IMR-90 (cell line): ENCODE measurements around the gene GNMT. TPM values are rescaled to one million over a fixed set of nuclear protein-coding genes. Genes with fewer than 3 reads are reported as not detected.

ENCODE experiments used
- ATAC-seq: fragments of 200-7000 bp; cut with Tn5 transposase; 2 replicates; pipeline ENCODE4 v1.9.1; 2020; ENCODE audit warnings: low read depth, mild to moderate bottlenecking, moderate library complexity
- BruUV-seq: library from RNA; stranded (reverse); fragments of 400-500 nt; replicated peaks from 2 replicates; lab custom pipeline; 2021; lab: Mats Ljungman, UMichigan
- CTCF ChIA-PET: fragments of 300-600 bp; formaldehyde crosslinking; extraction: SDS; loops from one replicate; lab custom pipeline; 2021; ENCODE audit warnings: antibody characterized with exemption; lab: Yijun Ruan, JAX
- POLR2A ChIA-PET: fragments of 300-600 bp; sonication (Branson Sonifier 250); formaldehyde crosslinking; loops from one replicate; lab custom pipeline; 2022; ENCODE audit warnings: antibody characterized with exemption; ENCODE audit not compliant: unreplicated experiment; lab: Charles Lee
- DNase-seq: peaks from one replicate; pipeline ENCODE4 v3.0.0; 2013
- H2AFZ ChIP-seq: replicated peaks from 2 replicates; pipeline ENCODE3; 2013; ENCODE audit warnings: low read length, mild to moderate bottlenecking; ENCODE audit not compliant: poor library complexity
- H2AK5ac ChIP-seq: 2 replicates; pipeline ENCODE4 v1.6.1; 2013; ENCODE audit warnings: low read depth, low read length, inconsistent platforms
- H2AK9ac ChIP-seq: replicated peaks from 2 replicates; pipeline ENCODE3; 2013; ENCODE audit warnings: mild to moderate bottlenecking, low read depth, low read length, moderate library complexity; ENCODE audit not compliant: poor library complexity
- H2BK120ac ChIP-seq: 2 replicates; pipeline ENCODE4 v1.6.1; 2013; ENCODE audit warnings: low read depth, low read length, inconsistent platforms
- H2BK15ac ChIP-seq: 3 replicates; pipeline ENCODE4 v1.6.1; 2013; ENCODE audit warnings: low read depth, low read length, inconsistent platforms
- H2BK20ac ChIP-seq: 2 replicates; pipeline ENCODE4 v1.6.1; 2013; ENCODE audit warnings: low read depth, mild to moderate bottlenecking, inconsistent platforms, low read length, moderate library complexity
- H2BK5ac ChIP-seq: 2 replicates; pipeline ENCODE4 v1.6.1; 2013; ENCODE audit warnings: mild to moderate bottlenecking, low read depth, low read length, inconsistent platforms; ENCODE audit not compliant: poor library complexity, severe bottlenecking
- H3K14ac ChIP-seq: replicated peaks from 2 replicates; pipeline ENCODE4 v1.6.1; 2013; ENCODE audit warnings: low read depth, low read length, inconsistent platforms
- H3K18ac ChIP-seq: 2 replicates; pipeline ENCODE4 v1.6.1; 2013; ENCODE audit warnings: low read depth, low read length, control low read depth
- H3K23ac ChIP-seq: 2 replicates; pipeline ENCODE4 v1.6.1; 2013; ENCODE audit warnings: low read depth, low read length, inconsistent platforms
- H3K27ac ChIP-seq: 2 replicates; pipeline ENCODE4 v1.5.1; 2013; ENCODE audit warnings: mild to moderate bottlenecking, control low read depth, low read length; ENCODE audit not compliant: insufficient read depth
- H3K27me3 ChIP-seq: 2 replicates; pipeline ENCODE4 v1.6.1; 2013; ENCODE audit warnings: low read length; ENCODE audit not compliant: control insufficient read depth, insufficient read depth
- H3K36me3 ChIP-seq: 2 replicates; pipeline ENCODE4 v1.6.1; 2013; ENCODE audit warnings: low read length, mixed read lengths; ENCODE audit not compliant: control insufficient read depth, insufficient read depth
- H3K4ac ChIP-seq: 2 replicates; pipeline ENCODE4 v1.6.1; 2013; ENCODE audit warnings: low read depth, low read length, inconsistent platforms
- H3K4me1 ChIP-seq: 2 replicates; pipeline ENCODE4 v1.6.1; 2013; ENCODE audit warnings: low read length, mixed read lengths; ENCODE audit not compliant: control insufficient read depth, insufficient read depth
- H3K4me2 ChIP-seq: 2 replicates; pipeline ENCODE4 v1.6.1; 2013; ENCODE audit warnings: low read depth, mild to moderate bottlenecking, control low read depth, low read length, moderate library complexity
- H3K4me3 ChIP-seq: 2 replicates; pipeline ENCODE4 v1.5.1; 2013; ENCODE audit warnings: low read depth, mild to moderate bottlenecking, control low read depth, low read length, moderate library complexity; ENCODE audit not compliant: insufficient read depth
- H3K56ac ChIP-seq: 2 replicates; pipeline ENCODE4 v1.6.1; 2013; ENCODE audit warnings: low read length, inconsistent platforms; ENCODE audit not compliant: insufficient read depth; ENCODE audit errors: extremely low read depth
- H3K79me1 ChIP-seq, 2 experiments: 2 replicates each; pipeline ENCODE4 v1.6.1; 2013; ENCODE audit warnings: low read length in 2 of 2, inconsistent platforms in 1 of 2, low read depth in 1 of 2
- H3K9ac ChIP-seq: 2 replicates; pipeline ENCODE4 v1.6.1; 2013; ENCODE audit warnings: low read depth, low read length, control low read depth
- H3K9me1 ChIP-seq: 2 replicates; pipeline ENCODE4 v1.6.1; 2013; ENCODE audit warnings: low read length, inconsistent platforms; ENCODE audit not compliant: insufficient read depth
- H3K9me3 ChIP-seq: 2 replicates; pipeline ENCODE4 v1.6.1; 2013; ENCODE audit warnings: low read length; ENCODE audit not compliant: control insufficient read depth, insufficient read depth
- H4K20me1 ChIP-seq: 2 replicates; pipeline ENCODE4 v1.6.1; 2013; ENCODE audit warnings: low read length, inconsistent platforms; ENCODE audit not compliant: insufficient read depth
- H4K5ac ChIP-seq: 2 replicates; pipeline ENCODE4 v1.6.1; 2013; ENCODE audit warnings: mild to moderate bottlenecking, low read depth, low read length, control low read depth
- H4K8ac ChIP-seq, 2 experiments: 2 replicates each; pipeline ENCODE4 v1.6.1; 2013; ENCODE audit warnings: low read depth in 2 of 2, low read length in 2 of 2, control low read depth in 1 of 2, inconsistent platforms in 1 of 2
- H4K91ac ChIP-seq: 2 replicates; pipeline ENCODE4 v1.6.1; 2013; ENCODE audit warnings: low read depth, low read length, inconsistent platforms; ENCODE audit not compliant: insufficient read depth
- BHLHE40 ChIP-seq: fragments of 150-350 bp; IDR thresholded peaks from 2 replicates; pipeline ENCODE4 v1.6.1; 2016; ENCODE audit warnings: mild to moderate bottlenecking, low read depth, low read length
- CHD1 ChIP-seq: IDR thresholded peaks from 2 replicates; pipeline ENCODE4 v1.6.1; 2012; ENCODE audit warnings: low read depth, low read length, improper control_type of control experiment
- CTCF ChIP-seq: conservative IDR thresholded peaks from 2 replicates; pipeline ENCODE4 v1.5.1; 2012; ENCODE audit warnings: mild to moderate bottlenecking, low read depth, low read length, improper control_type of control experiment
- ELK1 ChIP-seq: fragments of 150-350 bp; IDR thresholded peaks from 2 replicates; pipeline ENCODE4 v1.6.1; 2016; ENCODE audit warnings: low read depth, mild to moderate bottlenecking, low read length, moderate library complexity, borderline replicate concordance
- FOS ChIP-seq: fragments of 150-350 bp; IDR thresholded peaks from 2 replicates; pipeline ENCODE4 v1.6.1; 2016; ENCODE audit warnings: low read depth, low read length
- MAFK ChIP-seq: IDR thresholded peaks from 2 replicates; pipeline ENCODE4 v1.6.1; 2012; ENCODE audit warnings: low read depth, low read length, improper control_type of control experiment
- MAZ ChIP-seq: IDR thresholded peaks from 2 replicates; pipeline ENCODE4 v1.6.1; 2012; ENCODE audit warnings: low read depth, mild to moderate bottlenecking, low read length, improper control_type of control experiment, moderate library complexity, borderline replicate concordance
- MXI1 ChIP-seq: IDR thresholded peaks from 2 replicates; pipeline ENCODE4 v1.6.1; 2012; ENCODE audit warnings: low read depth, mild to moderate bottlenecking, low read length, moderate library complexity, borderline replicate concordance
- NFE2L2 ChIP-seq: fragments of 150-350 bp; IDR thresholded peaks from 2 replicates; pipeline ENCODE4 v1.6.1; 2016; ENCODE audit warnings: low read depth, mild to moderate bottlenecking, low read length
- POLR2A ChIP-seq: IDR thresholded peaks from 2 replicates; pipeline ENCODE4 v1.6.1; 2012; ENCODE audit warnings: mild to moderate bottlenecking, low read depth, low read length
- RAD21 ChIP-seq: IDR thresholded peaks from 2 replicates; pipeline ENCODE4 v1.6.1; 2012; ENCODE audit warnings: low read length, improper control_type of control experiment
- RCOR1 ChIP-seq: IDR thresholded peaks from 2 replicates; pipeline ENCODE4 v1.6.1; 2012; ENCODE audit warnings: mild to moderate bottlenecking, low read length, improper control_type of control experiment; ENCODE audit not compliant: insufficient replicate concordance
- RFX5 ChIP-seq: IDR thresholded peaks from 2 replicates; pipeline ENCODE4 v1.8.0; 2012; ENCODE audit warnings: low read depth, mild to moderate bottlenecking, low read length, moderate library complexity
- SMC3 ChIP-seq: fragments of 150-350 bp; IDR thresholded peaks from 2 replicates; pipeline ENCODE4 v1.6.1; 2016; ENCODE audit warnings: low read depth, mild to moderate bottlenecking, antibody characterized with exemption, low read length, moderate library complexity
- USF2 ChIP-seq: fragments of 150-350 bp; IDR thresholded peaks from 2 replicates; pipeline ENCODE4 v1.6.1; 2017; ENCODE audit warnings: mild to moderate bottlenecking, antibody characterized with exemption, low read length, low read depth
- WGBS, 2 experiments: methylation state at CpG; one replicate each; pipeline versions ENCODE4 v1.1.5 to v1.1.7; 2013; ENCODE audit warnings: missing lambda C conversion rate in 2 of 2; ENCODE audit not compliant: insufficient read length in 1 of 2; ENCODE audit errors: extremely low coverage in 2 of 2; 5-methylcytosine and 5-hydroxymethylcytosine counted together
- dilution Hi-C: fragments of 300-500 bp; cut with HindIII; formaldehyde crosslinking; loops from one replicate; pipeline ENCODE4 v1.14.3; 2018; ENCODE audit warnings: low sequenced_read_pairs; ENCODE audit not compliant: unreplicated experiment
- in situ Hi-C: fragments of 300-500 bp; cut with MboI; formaldehyde crosslinking; loops from 3 replicates; pipeline ENCODE4 v1.14.3; 2019; ENCODE audit warnings: low sequenced_read_pairs, inconsistent platforms, mixed read lengths
- intact Hi-C: fragments of 100-400 bp; cut with micrococcal nuclease; formaldehyde crosslinking; loops from 2 replicates; pipeline ENCODE4 v1.10.0; 2022
- polyA plus RNA-seq, 3 experiments: library from polyadenylated mRNA; depleted of rRNA; stranded (reverse); fragments of >200 nt; gene quantifications; 2 replicates each; pipeline ENCODE4 v1.2.3, GENCODE V29; 2012; ENCODE audit warnings: low replicate concordance in 1 of 3
- total RNA-seq: library from RNA; depleted of rRNA; stranded (reverse); fragments of >200 nt; gene quantifications from 2 replicates; pipeline ENCODE4 v1.2.3, GENCODE V29; 2012

Gene GNMT
- total and polyA plus RNA-seq, 2 of the 4 experiments (the other 2 are of a cell fraction) = 0.36 TPM; not detected in 1

- Histone ChIP-seq H2BK120ac (no peak overlapping the region), H2BK15ac (no peak overlapping the region), H2AK5ac (no peak overlapping the region), H3K27ac (no peak overlapping the region), H2BK5ac (no peak overlapping the region), H3K36me3 (peaks cover 34% of the 10 kb centered on the region), H3K23ac (no peak overlapping the region), H4K20me1 (no peaks in the 10 kb centered on the region; the same call in 1 of the 2 replicates), H4K91ac (no peak overlapping the region), H3K27me3 (no peaks in the 10 kb centered on the region), H2AK9ac (no peak overlapping the region), H4K8ac (no peak overlapping the region), H2AFZ (no peak overlapping the region), H3K14ac (no peak overlapping the region), H3K4me1 (no peaks in the 10 kb centered on the region), H3K18ac (no peak overlapping the region), H2BK20ac (no peak overlapping the region), H3K9me3 (no peaks in the 10 kb centered on the region), H3K4me3 (no peak overlapping the region), H3K9me1 (peaks cover 4% of the 10 kb centered on the region; the same call in 1 of the 2 replicates), H3K79me1 (peaks cover 20 to 36% of the 10 kb centered on the region in 2 experiments), H3K56ac (no peak overlapping the region), H4K5ac (no peak overlapping the region), H3K9ac (no peak overlapping the region), H3K4me2 (no peak overlapping the region), H3K4ac (no peak overlapping the region)
- DNase-seq (no peak), ATAC-seq (no peak)
- intact Hi-C loops = no loop called here
- 80% methylated on average over 1 of the region's 5 CpGs; no CpG with 5 or more reads in 1 of the 2 experiments for WGBS, 2 experiments
- dilution Hi-C loops = no loop called here
- in situ Hi-C loops = no loop called here
- POLR2A ChIA-PET = no interaction called here
- CTCF ChIA-PET = no interaction called here
- TF ChIP-seq USF2 = no peak
- TF ChIP-seq CHD1 = no peak
- no peak for TF ChIP-seq MXI1
- no peak for TF ChIP-seq MAFK
- TF ChIP-seq FOS = no peak
- no peak for TF ChIP-seq MAZ
- no peak for TF ChIP-seq ELK1
- no peak for TF ChIP-seq BHLHE40
- no peak for TF ChIP-seq RCOR1
- TF ChIP-seq RAD21 = no peak
- TF ChIP-seq SMC3 = no peak
- TF ChIP-seq NFE2L2 = no peak
- no peak for TF ChIP-seq CTCF
- TF ChIP-seq POLR2A = no peak
- TF ChIP-seq RFX5 = no peak
- BruUV-seq = no TSS peak
These were observed 22.1 kb upstream of the GNMT start for GRCh38 chr6:42938428-42938796.
